Activated CD8-positive, alpha-beta memory T cell treated with anti-CD3 and anti-CD28 coated beads, Interleukin-2, amount 50 U/mL, for 1 hour (primary cell): ENCODE measurements around the gene DUSP6.

Experiments
- DNase-seq: peaks from one replicate; pipeline ENCODE4 v3.0.0-alpha.2; 2020; ENCODE audit errors: extremely low read depth

Gene DUSP6

DNA sequence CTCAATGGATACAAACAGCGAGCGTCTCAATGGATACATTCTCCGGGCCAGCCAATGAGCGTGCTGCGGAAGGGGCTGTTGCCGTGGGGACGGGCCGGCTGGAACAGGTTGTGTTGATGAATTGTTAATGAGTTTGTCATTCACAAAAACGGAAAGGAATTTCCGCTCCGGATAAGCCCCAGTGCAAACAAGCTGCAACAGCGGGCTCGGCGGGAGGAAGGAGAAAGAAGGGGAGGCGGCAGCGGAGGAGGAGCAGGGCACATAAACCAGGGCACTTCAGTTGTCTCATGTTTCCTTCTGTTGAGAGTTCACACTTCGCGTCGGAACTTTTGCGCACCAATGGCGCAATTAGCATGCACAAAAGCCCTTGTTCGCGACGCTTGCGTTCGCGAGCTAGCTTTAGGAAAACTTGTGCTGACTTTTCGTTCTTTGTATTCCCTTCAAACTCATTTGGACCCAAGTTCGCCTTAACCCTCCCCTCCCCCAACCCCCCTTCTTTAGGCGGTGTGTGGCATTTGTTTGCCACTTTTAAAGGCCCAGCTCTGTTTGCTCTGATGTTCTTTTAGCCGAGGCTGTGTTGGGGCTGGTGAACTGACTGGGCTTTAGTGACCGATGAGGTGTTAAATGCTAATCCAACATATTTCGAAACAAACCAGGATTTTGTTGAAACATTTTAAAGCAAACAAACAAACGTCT lies at the start of gene DUSP6:
TSS of gene DUSP6 (minus strand) at position 10 of the 696 bp plus-strand sequence. CDS start 462 bp downstream, outside the sequence.
- peak; percentile 54 for DNase-seq

DNA sequence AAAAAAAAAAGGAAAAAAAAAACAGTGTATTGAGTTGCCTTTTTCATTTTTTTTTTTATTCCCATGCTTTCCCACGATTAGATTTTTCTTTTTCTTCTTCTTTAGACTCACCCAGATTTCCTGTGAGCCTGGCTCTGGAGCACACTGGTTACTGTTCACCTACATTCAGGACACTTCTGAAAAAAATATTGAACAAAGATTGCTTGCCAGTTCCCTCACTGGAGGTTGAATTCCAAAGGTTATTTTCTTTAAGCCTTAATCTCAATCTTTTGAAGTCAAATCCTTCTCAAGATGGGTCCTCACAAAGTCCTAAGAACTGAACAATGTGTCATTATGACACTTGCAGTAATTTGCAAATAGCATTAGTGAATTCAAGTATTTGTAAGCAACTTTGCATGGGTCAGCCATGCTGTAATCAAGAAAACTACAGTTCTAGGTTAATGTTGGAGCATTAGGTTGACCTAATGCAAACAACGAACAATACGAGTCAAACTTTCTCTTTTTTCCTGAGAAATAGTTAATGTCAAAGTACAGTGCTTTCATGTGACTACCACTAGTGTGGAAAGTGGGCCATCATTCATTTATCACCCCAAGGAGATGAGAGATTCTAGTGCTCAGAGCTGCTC lies 49.2 kb upstream of the DUSP6 start:
- DNase-seq = no peak

DNA sequence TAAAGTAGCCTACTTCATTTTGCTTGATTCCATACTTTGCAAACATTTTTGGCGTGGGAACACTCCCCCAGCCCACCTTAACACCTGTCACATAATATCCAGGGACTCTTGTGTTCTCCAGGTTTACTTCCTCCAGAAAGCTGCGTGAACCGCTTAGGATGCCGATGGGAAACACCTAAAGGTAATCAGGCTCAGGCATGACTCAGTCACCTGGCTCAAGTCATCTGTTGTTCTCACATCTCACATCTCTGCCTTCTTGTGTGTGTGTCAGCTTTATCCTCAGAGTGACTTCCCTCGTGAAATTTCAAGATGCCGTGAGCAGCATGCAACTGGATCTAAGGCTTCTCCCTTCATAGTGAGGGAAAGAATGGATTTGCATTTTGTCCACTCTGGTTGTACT lies 48.1 kb upstream of the DUSP6 start:
- DNase-seq = no peak

DNA sequence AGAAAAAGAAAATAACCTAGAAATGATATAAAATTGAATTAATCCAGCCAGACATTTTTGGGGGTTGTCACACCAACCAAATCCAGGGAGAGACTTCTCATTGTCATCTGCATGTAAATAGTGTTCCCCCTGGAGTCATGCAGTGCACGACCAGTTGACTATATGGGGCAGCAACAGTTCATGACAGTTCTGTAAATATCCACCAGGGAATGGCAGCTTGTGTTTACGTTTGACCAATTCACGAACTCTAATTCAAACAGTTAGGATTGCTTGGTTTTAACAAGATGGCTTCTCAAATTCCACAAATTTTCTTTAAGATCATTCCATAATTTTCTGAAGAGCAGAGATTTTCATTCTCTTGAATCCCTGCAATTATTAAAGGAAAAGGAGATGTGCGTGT lies 43.4 kb upstream of the DUSP6 start:
- no peak for DNase-seq

- no peak for DNase-seq
Observed at GRCh38 chr12:89393551-89394121, 41.3 kb upstream of the DUSP6 start.

DNA sequence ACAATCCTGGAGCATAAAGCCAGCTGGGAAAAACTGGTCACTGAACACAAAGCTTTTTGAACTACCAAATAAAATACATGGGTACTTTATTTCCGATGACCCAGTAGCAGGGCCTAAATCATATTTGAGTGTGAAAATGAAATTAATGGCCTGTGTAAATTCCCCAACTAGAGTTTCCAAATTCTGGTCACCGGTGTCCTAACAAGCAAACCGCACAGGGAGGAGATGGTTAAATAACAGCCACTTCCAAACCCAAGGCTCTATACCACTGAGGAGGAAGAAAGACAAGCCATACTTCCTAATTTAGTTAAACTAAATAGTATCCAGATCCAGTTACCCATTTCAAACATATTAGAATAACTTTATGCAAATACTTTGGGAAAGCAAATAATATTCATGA lies 40.1 kb upstream of the DUSP6 start:
- DNase-seq = no peak

DNA sequence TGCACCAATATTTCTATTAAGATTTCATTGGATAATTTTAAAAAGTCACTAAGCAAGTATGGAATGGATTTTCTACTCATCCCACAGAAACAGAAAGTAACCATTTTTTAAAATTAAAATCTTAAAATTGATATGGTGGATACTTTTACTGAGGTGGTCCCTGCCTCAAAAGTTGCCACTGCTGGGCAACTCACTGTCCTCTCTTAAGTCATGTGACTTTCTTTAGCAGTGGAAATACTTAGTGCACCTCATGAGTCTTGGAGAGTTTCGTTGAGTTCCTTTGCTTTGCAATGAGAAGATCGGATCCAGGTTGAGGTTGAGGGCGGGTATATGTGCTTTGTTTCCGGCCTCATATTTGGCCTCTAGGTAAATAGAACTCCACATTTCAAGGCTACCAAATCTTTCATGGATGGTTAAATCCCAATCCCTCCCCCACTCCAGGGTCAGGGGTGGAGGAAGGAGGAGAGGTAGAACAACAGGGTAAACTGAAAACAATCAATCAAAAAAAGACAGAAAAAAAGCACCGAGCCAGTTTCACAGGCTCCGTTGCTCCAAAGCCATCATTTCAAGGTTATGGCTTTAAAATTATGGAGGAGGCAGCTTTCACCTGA lies 39.5 kb upstream of the DUSP6 start:
- no peak for DNase-seq

DNA sequence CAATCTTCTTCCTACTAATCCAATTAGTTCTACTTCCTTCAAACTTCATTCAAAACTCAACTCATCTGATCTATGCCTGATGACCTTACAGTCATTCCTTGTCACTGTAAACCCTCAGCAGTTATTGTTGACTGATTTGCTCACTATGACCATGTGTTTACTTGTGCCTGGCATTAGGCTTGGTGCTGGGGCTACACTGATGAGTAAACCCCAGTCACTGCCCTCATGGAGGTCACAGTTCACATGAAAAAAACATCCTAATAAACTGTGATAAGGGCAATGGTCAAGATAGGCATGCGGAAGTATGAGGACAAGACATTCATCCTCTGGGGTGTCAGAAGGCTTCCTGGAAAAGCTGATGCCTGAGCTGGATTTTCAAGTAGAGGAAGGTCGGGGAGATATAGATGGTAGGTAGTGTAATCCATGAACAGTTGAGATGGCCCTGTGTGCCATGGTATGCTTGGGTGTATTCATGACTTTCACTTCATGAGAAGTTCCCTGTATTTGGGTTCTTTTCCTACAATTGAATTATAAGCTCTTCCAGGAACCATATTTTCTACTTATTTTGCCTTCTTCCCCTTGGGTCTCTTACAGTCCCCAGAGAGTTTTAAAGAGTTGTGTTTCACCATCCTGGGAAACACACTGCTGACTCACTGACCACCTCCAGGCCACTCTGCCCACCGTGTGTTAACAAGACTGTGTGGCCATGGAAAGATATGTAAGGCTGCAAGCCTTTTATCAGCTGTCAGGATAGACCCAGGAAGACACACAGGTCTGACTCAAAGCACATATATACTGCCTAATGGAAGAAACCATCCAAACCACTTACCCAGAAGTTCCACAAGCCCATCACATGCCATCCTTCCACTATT lies 38.7 kb upstream of the DUSP6 start:
- DNase-seq = no peak

DNA sequence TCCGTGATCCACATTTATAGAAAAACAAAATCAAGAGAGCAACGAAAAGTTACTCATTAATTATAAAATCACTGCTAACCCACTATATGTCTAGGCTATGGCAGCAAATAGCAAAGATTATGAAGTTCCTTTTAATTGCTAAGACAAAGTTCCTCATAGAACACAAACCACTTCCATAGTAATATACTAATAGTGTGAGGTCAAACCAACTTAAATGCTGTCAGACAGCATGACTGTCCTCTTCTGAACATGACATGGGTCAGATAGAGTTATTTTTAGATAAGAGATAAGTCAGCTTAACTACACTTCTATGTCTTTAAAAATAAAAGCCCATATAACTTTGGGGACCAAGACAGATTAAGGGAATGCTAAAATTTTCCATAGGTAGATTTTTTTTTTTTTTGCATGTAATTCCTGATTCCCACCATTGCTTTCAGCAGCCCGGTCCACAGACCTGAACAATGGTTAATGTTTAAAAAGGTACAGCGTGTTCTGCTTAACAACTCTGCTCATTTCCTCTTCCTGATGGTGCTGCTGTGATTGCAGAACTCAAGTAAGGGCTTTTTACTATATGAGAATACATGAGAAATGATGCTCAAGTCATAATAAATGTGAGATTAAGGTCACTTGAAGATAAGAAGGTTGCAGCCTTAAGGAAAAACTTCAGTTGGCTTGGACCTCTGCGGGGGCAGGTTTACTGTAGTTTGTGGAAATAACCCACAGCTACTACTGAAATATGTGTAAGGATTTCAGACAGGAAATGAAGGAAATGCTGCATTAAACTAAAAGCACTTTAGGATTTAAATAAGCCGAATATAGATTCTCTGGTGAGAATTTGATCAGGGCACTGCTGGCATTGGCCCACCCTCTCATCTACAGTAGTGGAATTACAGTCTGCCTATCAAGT lies 37.7 kb upstream of the DUSP6 start:
- no peak for DNase-seq

DNA sequence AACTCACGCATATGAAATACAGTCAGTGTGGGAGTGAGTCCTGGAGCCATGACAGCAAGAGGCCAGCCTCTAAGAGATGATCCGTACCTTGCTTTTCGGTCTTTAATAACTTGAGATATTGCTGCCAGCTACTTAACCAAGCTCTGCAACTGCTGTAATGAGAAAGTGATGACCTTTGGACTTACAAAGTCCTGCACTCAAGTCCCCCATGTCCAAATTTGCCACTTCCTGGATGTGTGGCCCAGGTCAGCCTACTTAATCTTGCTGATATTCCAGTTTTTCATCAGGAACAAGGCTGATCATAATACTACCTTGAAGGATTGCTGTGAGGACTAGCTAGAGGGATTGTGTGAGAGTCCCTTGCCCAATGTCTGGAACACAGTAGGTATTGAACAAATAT lies 33.8 kb upstream of the DUSP6 start:
- no peak for DNase-seq

DNA sequence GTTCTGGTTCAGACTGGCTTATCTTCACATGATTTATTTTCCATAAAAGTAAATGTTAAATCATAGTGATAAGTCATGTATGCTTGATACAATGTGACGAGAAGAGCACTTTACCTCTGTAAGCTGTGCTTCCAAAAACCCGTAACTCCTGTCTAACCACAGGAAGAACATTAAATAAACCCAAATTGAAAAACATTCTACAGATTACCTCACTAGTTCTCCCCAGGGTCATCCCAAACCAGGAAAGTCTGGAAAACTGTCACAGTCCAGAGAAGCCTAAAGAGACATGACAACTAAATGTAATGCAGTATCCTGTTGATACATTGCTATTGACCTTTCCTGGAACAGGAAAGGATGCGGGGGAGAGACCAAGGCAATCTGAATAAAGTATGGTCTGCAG lies 32.5 kb upstream of the DUSP6 start:
- DNase-seq = no peak

- DNase-seq = no peak
Observed at GRCh38 chr12:89384050-89384758, 31.9 kb upstream of the DUSP6 start.

- DNase-seq = no peak
Observed at GRCh38 chr12:89383235-89384049, 31.1 kb upstream of the DUSP6 start.

DNA sequence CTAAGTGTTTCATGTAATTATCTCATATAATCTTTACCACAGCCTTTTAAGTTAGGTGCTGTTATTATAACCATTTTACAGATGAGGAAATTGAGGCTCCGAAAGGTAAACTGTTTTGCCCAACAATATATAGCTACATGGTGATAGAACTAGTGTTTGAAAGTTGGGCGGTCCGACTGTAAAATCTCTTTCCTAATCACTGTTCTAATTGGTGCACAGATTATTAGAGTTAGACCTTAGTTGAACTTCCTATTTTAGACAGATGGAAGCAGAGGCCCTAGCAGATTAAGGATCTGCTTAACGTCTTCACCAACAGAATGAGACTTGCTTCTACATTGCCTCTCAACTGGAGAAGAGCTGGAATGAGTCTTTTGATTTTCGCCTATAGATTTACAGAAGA lies 30.0 kb upstream of the DUSP6 start:
- DNase-seq = no peak

- DNase-seq = no peak
Observed at GRCh38 chr12:89379839-89380467, 27.7 kb upstream of the DUSP6 start.

- DNase-seq = no peak
Observed at GRCh38 chr12:89379148-89379838, 27.0 kb upstream of the DUSP6 start.

GRCh38 chr12:89376844-89377243 lies 24.5 kb upstream of the DUSP6 start:
- DNase-seq = no peak

GRCh38 chr12:89376202-89376529 lies 23.9 kb upstream of the DUSP6 start:
- DNase-seq = no peak
